HG02852 (cell line): ENCODE results near the gene MRPS9.

ENCODE experiments used
- ATAC-seq: cut with Tn5 transposase; IDR thresholded peaks from one replicate; pipeline ENCODE4 v1.9.1; 2021; ENCODE audit warnings: mild to moderate bottlenecking, moderate library complexity; ENCODE audit not compliant: unreplicated experiment

MRPS9 gene

DNA sequence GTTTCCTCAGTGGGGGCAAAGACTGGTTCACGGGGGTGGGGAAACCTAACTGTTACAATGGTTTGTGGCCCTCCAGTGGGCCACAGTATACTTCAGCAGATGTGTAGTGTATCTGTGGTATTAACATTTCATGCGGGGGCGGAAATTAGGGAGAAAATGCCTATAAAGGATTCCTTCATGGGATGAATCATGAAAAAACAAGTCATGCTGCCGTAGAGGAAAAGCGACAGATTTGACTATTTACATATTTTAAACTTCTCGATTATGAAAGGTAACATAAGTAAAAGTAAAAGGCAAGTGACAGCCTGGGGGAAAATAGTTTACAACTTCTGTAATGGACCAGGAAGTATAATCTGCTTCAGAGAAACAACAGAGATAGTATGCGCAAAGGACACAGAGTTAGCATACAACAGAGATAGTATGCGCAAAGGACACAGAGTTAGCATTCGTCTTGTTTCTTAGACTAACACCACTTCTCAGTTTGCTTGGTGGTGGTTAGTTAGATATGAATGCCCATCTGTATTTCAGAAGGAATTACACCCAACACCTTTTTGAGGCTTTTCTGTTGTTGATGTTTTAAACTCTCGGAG lies 41.1 kb downstream of the MRPS9 start:
- no peak for ATAC-seq

DNA sequence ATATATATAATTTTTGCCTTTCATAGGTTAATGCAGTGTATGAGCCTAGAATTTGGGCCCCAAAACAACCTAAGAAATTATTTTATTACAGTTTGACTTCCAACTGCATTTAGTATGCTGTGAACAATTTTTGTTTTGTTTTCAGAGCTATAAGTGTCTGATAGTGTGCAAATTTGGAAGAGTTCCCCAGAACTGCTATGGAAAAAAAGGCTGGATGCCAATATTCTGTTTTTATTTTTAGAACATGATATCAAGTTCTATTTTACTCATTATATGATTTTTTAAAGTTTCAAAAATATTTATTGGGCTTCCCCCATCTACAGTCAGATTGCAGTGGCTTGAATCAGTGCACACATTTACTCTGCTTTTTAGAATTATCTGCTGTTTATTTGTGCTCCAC lies 42.6 kb downstream of the MRPS9 start:
- ATAC-seq, result no peak

DNA sequence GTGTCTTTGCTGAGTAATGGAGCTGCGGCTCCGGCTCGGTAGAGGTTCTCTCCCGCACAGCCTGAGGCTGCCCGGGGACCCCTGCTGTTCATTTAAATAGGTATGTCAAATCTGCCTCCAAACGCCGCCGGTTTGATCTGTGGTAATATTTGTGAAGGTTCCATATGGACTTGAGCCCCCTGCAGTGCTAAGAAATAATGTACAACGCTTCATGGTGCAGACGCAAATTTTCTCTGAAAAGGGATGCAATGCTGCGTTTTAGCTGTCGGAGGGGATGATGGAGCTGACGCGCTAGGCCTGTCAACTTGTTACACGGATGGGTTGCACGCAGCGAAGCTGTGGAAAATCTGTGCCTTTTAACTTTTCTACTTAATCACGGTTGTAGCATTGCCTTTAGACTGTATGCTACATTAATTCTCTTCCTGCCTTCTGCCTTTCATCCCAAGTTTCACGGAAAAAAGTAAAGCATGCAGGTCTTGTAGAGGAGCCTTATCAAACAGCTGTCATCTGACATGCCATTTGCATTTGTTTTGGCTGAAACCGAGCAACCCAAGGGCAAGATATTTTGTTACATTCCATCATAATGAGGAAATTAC lies 43.2 kb downstream of the MRPS9 start:
- no peak for ATAC-seq

DNA sequence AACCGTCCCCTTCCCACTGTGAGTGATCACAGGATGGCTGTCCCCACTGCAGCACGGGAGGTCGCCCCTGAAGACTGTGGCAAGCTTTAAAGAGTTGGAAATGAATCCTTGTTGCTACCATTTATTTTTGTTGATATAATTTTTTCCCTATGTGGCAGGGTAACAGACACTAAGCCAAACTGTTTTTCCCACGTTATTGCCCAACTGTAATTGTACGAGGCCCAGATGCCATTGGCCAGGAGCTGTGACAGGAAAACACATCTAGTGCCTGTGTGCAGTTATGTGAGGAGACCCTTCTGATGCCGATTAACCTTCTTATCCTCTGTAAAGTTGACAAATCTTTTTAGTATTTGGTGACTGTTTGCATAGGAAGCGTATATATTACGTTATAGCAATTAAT lies 44.2 kb downstream of the MRPS9 start:
- ATAC-seq, result no peak

DNA sequence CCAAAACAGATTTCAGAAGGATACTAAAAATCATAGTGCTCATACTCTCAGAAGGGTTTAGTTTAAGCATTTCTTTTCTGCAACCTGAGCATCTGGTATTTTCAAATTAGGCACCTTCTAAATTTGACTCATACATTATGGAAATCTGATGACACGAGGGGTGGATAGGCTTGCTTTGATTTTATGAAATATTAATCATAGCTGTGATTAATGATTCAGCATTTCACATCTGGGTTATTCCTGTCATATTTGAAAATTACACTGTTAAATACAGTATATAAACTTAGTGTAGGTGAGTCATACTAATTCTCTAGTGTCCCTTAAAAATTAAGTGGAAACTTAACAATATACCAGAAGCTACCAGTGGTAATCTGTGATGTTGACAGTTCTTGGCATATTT lies 47.7 kb downstream of the MRPS9 start:
- ATAC-seq, result no peak

DNA sequence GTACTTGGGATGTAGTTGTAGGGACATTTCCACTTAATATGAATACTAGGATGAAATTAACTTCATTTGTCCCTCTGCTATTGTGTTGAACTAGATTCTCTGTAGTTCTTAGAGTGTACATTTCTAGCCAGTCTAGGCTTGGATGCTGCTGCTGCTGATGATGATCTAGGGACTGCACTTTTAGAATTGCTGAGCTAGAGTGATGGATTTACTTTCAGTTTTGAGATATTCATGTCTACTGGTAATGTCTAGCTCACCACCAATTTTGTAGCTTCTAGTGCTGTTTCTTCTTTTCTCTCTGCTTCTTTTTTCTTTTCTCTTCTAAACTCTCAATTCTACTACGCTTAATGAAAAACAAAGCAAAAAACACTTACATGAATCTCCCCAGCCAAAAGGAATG lies 49.4 kb downstream of the MRPS9 start:
- peak; percentile 84 for ATAC-seq

DNA sequence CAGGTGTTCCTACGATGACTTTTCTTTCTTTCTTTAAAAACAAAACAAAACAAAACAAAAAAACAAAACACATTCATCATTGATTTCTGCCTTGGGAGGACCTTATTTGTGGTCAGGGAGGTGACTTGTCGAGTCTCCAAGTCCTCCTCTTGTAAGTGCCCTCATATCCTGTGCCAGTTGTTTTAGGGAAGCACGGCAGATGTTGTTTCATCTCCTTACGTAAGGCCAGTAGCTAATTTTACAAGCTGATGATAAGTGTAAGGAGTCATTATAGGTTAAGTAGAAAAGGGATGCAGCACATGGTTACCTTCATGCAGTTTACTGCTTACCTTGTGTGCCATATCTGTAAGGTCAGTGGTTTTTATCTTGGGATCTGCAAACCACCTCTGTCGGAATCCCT lies 52.2 kb downstream of the MRPS9 start:
- no peak for ATAC-seq

DNA sequence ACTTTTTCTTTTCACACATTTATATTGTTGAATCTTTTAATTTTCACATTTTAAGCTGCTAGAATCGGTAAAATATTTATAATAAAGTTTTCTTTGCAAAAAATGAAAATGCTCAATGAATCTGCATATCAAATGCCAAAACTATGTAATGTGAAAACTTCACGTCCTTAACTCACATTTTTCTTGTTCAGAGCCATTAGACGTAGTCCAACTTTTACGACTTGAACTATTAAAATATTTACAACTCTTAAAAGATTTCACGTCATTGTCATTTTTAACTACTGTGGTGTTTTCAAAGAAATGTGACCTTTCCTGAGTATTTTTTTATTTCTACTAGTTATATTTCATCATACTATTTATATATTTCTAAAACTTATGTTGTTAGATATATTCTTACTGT lies 54.9 kb downstream of the MRPS9 start:
- ATAC-seq, result no peak

DNA sequence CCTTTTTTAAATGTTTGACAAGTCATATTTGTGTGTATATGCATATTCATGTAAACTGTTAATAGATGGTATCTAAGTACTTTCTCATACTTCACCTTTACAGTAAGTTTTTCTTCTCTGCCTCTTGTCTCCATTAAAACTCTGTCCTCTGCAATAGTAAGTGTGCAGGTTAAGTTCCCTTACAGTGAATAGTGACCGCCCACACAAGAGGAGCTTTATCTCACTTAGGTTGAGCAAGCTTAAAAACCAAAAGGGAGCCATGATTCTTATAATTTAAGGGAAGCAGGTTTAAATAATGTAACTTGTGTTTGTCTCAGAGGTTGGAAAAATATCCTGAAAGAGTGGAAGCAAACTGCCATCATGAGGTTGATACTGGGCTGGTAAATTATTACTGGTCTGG lies 61.3 kb downstream of the MRPS9 start:
- ATAC-seq, result no peak

DNA sequence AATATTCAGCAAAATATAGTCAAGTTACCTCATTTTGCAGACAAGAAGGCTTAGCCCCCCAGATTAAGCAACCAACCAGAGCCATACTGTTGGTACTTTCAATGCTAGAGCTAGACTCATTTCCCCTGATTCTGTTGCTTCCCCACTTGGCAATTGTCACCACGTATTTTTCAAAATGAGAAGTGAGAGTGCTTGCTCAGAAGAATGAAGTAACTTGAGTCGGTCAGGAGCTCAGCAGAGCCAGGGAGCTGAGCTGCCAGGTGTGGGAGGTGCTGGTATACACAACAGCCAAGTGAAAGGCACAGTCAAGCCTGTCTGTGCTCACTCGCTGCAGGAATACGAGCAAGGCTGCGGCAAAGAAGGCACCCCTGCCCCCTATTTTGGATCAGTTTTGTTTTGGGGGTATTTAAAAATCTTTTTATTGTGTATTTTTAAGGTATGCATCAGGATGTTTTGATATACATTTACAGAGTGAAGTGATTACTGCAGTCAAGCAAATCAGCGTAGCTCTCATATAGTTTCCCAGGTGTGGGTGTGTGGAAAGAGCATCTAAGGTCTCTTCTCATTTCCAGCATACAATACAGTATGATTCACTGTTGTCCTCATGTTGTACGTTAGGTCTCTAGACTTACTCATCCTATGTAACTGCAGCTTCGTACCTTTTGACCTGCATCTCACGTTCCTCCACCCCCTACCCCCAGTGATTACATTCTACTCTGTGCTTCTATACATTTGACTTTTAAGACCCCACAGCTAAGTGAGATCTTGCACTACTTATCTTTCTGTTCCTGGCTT lies 62.4 kb downstream of the MRPS9 start:
- ATAC-seq, result peak; percentile 95

DNA sequence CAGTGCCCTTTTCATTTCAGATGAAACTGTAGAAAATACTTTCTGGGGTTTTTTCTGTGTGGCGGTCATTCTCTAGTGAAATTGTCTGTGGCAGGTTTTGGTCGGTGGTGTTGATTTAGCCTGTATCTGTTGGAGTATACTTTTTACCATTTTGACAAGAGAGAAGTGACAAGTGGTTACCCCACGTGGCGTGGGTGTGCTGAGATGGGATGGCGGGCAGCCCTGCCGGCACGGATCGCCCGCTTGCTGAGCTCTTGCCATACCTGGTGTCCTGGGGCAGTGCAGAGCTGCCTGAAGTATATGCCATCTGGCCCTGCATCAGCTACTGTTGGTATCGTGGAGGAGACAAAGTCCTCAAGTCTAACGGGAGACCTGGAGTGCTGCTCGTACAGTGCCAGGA lies 64.1 kb downstream of the MRPS9 start:
- ATAC-seq, result no peak

DNA sequence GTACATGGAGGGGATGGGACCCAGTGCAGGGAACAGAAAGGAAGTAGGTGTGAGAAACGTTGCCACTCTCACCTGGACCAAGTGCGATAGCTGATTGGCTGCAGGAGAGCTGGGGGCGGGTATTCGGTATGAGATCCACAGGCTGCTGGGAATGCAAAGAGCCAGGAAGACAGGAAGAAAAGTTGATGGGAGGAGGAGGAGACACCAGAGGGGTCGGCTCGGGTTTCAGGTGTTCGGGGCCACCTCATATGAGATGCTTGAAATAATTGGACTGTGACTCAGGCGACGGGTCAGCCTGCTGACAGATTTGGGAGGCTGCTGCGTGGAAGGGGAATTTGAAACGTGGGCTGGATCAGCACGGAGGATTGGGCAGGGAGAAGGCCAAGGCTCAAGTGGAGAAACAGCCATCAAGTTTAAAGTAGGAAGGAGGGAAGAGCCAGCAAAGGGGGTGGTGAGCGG lies 65.1 kb downstream of the MRPS9 start:
- ATAC-seq, result no peak

DNA sequence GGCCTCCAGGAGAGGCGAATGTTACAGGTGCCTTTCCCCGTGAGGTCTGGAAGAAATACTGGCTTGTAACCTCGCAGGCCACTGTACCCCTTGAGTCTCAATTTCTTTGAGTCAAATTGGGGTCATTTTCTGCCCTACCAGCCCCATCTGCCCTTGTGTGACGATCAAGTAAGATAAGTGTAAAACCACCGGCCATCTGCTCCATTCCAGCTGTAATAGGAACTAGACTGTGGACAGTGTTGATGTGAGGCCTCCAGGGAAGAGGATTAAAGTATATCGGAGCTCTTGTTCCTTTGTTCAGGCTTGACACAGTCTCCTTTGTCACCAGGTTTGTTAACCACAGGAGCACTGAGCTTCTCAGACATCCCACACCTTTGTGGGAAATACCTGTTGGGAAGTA lies 65.6 kb downstream of the MRPS9 start:
- ATAC-seq, result no peak

DNA sequence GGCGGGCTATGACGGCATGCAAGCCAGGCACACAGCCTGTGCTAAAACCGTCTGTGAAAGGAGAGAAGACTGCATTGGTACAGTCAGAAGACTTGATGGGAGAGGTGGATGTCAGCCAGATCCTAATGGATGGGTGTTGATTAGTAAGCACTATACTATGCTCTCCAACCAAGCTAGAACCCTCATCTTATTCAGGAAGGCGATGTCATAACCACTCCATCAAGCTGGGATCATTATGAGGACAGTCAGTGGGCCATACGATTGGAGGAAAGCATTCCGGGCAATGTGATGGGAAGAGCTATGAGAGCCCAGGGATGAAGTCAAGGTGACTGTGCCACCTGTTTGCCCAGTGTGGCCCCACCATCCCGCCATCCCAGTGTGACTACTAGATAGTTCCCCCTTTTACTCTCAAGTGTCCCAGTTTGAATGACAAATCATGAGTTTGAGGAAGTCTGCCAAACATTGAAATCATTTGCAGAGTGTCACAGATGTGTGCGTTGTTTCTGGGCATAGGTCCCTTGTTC lies 66.4 kb downstream of the MRPS9 start:
- ATAC-seq, result no peak

DNA sequence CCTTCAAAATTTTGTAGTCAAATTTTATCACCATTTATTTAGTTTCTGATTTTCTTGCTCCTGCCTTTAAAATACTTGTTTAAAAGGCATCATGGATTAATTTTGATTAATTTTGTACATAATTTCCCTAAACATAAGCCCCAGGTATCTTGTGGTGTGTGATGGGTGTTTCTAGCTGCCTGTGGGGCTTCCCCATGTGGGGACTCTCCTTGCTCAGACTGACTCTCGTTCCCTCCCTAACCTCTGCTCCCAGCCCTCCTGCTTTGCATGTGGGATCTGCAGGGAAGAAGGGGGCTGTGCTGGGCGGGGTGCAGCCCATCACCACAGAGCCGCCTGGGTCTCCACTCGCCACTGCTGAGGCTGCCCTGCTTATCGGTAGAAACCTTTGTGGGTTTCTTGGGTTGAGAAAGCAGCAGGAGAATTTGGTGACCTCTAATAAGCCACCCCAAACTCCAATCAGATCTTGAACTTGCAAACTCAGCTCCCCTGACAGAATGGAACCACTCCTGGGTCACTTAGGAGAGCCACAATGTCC lies 72.5 kb downstream of the MRPS9 start:
- ATAC-seq, result peak; percentile 40

DNA sequence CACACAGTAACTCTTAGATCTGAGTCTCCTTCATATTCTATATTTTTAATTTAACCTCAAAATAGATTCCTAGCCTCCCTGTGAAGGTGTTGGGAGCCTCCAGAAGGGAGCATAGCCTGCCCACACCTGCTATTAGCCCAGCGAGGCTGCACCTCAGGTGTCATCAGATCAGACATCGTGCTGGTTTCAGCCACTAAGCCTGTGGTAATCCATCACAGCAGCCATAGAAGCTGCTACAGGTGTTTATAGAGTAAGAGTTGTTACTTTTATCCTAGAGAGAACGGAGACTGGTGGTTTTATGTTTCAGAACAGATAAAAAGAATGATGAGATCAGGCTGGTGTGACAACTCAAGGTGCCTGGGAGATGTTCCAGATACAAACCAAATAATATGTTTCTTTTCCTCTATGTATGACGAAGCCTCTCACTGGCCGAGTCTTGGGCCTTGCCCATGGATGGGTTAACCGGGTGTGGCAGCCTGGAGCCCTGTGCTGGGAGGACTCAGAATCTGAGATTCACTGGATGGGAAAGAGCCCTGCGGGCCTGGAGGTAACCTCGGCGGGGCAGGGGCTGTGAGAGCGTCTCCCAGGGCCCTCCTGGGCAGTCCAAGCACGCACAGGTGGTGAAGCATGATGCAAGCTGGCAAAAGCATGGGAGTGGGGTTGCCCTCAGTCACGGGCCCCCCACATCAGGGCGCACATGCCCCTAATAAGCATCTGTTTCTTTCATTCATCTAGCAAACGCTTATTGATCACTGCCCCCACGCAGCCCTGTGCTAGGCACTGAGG lies 73.7 kb downstream of the MRPS9 start:
- no peak for ATAC-seq

DNA sequence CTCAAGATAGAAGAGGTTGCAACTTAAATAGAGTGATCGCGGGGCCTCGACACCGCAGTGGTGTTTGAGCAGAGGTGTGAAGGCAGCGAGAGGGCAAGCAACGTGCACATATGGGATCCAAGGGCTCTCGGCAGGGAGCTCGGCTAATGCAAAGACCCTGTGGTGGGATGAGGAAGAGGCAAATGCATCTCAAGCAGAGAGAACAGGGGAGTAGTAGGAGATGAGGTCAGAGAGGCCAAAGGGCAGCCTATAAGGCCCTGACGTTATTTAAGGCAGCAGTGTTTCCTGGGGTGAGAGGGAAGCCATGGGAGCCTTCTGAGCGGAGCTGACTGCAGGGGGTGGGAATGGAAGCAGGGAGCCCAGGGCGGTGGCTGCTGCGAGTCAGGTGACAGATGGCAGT lies 74.5 kb downstream of the MRPS9 start:
- ATAC-seq, result no peak

DNA sequence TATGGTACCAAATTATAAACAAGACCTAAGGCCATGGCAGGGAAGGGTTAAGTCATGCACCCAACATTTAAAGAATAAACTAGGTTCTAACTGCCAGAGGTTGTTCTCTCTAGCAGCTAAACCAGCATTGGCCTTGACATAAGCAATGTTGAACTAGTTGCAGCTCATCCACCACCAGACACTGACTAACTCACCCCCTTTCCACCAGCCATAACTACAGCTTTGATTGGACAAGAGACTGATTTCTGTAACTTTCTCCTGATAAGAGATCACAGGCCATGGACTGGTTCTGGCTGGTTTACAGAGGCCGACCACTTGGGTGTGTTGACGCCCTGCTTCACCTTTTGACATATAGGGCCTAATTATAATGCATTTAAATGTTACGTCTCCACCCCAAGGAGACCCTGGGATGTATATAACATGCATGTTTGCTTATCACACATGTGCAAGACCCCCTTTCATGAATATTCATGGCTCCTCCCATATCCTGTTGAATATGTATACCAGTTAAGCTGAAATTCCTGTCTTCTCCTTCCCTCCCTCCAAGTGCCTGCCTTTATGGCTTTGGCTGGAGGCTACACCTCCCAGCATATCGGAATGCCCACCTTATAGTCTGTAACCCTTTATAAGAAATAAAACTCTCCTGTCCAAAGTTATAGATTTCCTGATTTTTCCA lies 75.9 kb downstream of the MRPS9 start:
- ATAC-seq, result no peak

DNA sequence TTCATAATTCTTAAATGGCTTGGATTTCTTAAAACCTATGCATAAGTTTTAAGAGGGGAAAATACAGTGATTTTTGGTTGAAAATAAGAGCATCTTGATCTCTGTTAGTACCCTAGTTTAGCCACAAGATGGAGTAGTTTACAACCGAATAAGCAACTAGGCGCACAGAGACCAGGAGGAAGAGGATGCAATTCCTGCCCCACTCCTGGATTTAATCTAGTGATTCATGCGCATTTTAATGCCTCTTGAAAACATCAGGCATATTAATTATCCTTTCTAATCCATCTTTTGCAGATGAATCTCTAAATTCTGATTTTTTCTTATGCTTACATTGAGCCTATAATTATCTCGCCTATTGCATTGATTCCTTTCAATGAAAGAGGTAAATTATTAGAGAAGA lies 76.7 kb downstream of the MRPS9 start:
- no peak for ATAC-seq

DNA sequence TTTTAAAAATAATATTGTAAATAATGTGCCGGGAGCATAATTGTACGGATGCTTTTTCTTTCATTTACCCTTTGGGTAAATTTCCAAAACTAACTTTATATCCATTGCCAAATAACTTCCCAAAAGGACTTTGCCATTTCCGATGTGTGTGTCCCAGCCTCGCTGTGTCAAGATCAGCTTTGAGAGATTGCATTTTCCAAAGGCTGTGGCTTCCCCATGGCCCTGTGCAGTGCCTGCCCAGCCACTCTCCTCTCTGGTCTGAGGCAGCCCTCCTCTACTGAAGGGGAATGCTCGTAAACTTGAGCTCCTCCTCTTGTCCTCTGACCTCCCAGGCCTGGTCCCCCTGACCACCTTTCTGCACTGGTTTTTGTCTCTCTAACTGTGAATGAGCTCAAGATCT lies 78.5 kb downstream of the MRPS9 start:
- ATAC-seq, result no peak

DNA sequence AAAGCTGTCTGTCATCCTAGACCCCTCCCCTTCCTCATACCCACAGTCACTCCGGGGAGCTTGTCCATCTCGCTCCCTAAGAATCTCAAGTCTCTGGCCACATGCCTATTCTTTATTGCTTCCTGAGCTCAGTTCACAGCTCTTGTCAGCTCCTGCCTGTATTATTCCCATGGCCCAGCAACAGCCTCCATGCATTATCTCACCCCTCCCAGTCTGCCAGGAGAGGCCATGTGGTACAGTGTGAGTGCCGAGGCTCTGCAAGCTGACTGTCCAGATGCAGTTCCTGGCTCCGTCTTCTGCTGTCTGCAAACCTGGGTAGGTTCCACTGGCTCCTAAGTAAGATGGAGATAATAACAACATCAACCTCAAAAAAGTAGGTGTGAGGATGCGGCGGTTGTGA lies 79.7 kb downstream of the MRPS9 start:
- ATAC-seq, result no peak
